Activated T-cell treated with anti-CD3 and anti-CD28 coated beads for 4 hours (primary cell): ENCODE data around the gene FBXO45.
"Not testable (repeated sequence)": the region's sequence is repeated elsewhere in the genome, so short reads cannot be mapped to it uniquely, and the experiment has no call there.

Source experiments
- DNase-seq: peaks from one replicate; pipeline ENCODE4 v3.0.0-alpha.2; 2020

The FBXO45 gene, protein sequence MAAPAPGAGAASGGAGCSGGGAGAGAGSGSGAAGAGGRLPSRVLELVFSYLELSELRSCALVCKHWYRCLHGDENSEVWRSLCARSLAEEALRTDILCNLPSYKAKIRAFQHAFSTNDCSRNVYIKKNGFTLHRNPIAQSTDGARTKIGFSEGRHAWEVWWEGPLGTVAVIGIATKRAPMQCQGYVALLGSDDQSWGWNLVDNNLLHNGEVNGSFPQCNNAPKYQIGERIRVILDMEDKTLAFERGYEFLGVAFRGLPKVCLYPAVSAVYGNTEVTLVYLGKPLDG

DNA sequence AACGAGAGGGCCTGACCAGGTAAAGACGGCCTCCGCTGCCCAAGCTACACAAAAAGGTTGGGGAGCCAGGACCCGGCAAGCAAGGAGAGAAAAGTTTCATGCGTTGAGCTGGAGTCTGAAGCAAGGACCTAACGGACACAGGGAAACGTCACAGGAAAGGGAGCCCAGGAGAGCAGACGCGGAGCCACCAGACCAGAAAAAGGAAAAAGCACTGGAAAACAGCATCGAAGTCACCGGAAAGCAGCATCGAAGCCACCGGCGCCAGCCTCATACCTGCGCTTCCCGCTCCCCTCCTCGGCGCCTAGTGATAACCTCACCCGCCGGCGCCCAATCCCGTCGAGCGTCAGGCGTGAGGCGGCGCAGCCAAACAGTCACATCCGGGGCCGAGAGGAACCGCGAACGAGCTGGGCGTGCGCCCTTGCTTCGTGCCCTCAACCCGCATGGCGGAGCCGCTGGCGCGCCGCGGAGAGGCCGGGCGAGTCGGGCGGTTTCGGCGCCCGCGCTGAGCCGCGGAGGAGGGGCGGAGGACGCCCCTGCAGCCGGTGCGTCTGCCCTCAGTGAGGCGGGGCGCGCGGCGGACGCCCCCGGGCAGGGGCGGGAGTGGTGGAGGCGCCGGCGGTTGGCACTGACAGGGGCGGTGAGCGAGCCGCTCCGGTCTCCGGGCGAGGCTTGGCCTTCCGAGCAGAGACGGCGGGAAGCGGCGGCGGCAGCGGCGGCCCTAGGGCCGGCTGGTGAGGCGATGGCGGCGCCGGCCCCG lies at the start of gene FBXO45, which contains the start of gene WDR53:
FBXO45 (plus strand) TSS at position 415 of the 757 bp plus-strand sequence; CDS start at position 740, 325 bp downstream.
WDR53 (minus strand) TSS at position 309 of the 757 bp plus-strand sequence. CDS start 7,079 bp downstream, outside the sequence.
- peak; percentile 88 for DNase-seq

DNA sequence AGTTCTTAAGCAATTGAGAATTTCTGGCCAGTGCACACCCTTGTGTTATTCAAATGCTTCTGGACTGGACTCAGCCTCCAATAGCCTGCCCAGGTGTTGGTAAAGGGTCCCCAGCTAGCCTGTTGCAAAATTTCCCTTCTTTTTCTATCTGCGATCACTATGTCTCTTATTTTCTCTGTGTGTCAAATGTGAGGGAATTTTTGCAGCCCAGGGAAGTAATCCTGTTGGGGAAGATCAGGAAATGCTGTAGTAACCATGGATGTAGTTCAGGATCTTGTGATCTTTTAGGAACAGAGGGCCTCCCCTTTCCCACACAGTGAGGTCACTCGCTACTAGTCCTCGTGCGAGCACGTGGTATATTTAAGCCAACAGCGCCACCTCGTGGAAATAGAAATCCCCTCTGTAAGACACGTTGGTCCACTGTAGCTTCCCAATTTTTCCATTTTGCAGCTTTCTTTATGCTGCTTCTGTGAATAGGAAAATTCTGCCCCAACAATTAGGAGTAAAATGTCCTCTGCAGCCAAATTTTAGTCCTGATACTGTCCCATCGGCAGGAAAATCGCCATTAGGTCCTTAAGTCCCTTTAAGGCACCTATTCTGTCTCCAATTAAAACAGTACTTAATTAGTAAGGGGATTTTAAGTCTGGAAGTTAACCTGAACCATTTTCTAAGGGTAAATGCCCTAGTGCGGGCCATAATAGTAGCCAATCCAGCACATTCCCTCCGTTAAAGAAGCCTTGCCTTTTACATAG lies 49.3 kb upstream of the FBXO45 start:
- DNase-seq, result peak; percentile 44

DNA sequence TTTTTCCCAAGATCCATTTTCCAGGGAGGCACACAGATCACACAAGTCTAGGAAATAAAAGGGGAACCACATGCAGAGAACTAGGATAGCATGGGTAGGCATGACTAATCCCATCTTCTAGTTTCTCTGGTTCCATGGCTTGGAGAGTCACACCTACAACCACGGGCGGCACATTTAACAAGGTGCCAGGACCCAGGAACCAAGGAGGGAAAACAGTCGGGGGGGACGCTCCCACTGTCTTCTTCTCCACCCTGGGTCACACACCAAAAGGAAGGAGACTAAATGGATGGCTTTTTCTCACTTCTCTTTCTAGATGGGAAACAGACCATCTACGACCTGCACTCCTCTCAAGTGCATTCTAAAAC lies 48.8 kb upstream of the FBXO45 start:
- DNase-seq, result no peak

DNA sequence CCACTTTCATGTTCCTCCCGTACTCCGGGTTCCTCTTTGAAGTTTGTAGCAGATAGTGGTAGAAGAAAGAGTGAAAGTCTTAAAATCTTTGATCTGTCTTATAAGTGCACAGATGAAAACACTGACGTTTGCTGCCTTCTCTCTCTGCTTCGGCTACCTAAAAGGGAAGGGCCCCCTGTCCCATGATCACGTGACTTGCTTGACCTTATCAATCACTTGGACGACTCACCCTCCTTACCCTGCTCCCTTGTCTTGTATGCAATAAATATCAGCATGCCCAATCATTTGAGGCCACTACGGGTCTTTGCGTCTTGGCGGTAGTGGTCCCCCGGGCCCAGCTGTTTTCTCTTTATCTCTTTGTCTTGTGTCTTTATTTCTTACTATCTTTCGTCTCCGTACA lies 47.2 kb upstream of the FBXO45 start:
- DNase-seq, result not testable (repeated sequence)

GRCh38 chr3:196523841-196524240 lies 44.6 kb upstream of the FBXO45 start:
- no peak for DNase-seq

- DNase-seq, result no peak
Observed at GRCh38 chr3:196524527-196524926, 43.9 kb upstream of the FBXO45 start.

- DNase-seq, result no peak
Observed at GRCh38 chr3:196525141-196525540, 43.3 kb upstream of the FBXO45 start.

DNA sequence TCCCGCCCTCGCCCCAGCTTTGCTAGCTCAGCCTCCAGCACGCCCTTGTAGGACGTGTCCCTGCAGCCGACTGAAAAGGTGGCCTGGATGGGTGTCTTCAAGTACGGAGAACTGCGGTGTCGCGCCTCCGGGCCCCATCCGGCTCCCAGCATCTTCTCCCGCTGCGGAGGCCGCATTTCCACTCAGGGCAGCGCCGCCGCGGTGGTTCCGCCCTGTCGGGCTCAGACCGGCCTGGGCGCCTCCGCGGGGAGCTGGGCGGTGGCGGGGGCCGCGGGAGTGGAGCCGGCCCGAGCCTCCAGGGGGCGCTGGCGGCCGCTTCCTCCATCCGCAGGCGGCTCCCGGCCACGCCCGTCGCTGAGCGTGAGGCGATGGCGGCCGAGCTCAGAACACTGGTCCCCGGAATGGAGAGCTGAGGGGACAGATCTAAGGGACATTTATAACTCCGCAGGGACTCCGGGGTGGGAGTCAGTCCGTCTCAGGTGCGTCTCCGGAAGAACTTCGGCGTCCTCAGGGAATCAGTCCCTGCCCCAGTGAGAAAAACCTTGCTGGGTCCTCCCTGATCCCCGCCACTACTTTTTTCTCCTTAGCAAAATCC lies 39.7 kb upstream of the FBXO45 start:
- DNase-seq, result peak; percentile 71

GRCh38 chr3:196531418-196531817 lies 37.0 kb upstream of the FBXO45 start:
- DNase-seq, result no peak

DNA sequence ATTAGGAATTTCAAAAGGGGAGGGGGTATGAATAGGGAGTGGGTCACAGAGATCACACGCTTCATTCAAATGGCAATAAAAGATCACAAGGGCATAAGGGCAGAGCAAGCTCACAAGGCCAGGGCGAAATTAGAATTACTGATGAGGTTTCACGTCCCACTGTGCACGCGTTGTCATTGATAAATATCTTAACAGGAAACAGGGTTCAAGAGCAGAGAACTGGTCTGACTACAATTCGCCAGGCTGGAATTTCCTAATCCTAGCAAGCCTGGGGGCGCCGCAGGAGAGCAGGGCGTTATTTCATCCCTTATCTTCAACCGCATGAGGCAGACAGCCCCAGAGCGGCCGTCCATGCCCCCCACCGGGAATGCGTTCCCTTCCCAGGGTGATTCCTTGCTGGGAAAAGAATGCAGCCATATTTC lies 35.2 kb upstream of the FBXO45 start:
- DNase-seq, result no peak

DNA sequence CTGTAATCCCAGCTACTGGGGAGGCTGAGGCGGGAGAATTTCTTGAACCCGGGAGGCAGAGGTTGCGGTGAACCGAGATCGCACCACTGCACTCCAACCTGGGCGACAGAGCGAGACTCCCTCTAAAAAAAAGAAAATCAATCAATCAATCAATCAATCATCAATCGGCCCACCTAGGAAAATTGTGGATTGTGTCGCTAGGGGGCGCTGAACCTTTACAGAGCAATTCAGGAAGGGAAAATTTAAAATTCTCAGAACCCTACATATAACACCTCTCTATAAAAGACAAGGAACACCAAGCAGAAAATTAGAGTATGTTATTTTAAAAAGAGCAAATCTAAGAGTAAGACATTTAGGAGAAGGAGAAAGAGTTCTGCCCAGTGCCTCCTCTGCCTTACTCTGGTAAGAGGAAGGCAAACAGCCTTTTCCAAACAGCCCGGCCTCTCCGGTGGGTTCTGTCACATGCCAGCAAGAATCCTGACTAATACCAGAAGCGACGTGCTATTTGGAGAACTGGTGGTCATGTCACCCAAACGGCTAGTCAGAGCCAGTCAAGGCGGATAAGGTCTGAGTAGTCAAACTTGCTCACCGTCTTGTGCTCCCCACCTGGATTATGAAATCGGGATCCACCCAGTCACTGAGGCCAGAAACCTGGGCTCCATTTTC lies 31.0 kb upstream of the FBXO45 start:
- peak; percentile 61 for DNase-seq

DNA sequence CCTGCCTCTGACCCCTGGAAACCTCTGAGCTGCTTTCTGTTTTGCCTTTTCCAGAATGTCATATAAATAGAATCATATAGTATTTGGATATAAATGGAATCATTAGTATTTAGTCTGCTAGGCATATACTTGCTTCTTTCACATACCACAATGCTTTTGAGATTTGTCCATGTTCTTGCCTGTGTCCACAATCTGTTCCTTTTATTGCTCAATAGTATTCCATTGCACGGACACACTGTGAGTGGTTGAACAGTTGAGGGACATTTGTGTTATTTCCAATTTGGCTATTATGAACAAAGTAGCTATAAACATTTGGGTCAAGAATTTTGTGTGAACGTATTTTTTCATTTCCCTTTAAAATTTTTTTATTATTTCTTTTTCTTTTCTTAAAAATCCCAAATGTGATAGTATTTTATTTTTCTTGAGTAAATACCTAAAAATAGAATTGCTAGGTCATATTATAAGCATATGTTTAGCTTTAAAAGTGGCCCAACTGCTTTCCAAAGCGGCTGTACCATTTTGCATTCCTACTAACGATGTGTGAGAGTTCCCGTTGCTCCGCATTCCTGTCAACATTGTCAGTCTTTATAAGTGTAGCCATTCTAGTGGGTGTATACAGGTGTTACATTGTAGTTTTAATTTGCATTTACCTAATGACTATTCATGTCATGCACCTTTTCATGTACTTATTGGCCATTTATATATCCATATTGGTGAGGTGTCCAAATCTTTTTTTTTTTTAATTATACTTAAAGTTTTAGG lies 26.6 kb upstream of the FBXO45 start:
- no peak for DNase-seq

DNA sequence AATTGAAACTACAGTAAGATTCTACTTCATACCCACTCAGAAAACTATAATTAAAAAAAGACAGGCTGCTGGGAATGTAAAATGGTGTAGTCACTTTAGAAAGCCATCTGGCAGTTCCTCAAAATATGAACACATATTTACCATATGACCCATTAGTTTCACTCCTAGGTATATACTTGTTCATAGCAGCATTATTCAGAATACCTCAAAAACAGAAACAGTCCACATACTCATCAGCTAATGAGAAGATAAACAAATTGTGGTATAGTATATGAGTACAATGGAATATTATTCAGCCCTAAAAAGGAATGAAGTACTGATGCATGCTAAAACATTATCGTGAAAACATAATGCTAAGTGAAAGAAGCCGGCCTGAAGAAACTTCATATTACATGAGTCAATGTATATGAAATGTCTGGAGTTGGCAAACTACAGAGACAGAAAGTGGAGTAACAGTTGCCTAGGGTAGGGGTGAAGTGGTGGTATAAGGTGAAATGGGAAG lies 23.9 kb upstream of the FBXO45 start:
- DNase-seq, result no peak

DNA sequence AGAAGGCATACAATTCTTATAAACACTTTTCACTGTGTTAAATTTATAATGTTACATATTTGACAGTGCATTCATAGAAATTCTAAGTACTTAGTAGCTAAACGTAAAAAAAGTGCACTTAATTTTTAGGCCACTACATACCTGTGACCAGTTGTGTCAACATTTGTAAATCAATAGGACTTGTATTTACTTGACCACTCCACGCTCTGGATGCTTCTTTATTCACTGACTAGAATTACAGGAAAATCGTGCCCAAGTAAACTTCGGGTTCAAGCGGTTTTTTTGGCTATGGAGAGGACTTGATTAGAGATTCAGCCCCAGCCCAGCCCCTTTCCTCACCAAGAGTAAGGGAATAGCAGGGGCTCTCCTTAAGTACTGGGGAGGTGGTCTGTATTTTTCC lies 21.9 kb upstream of the FBXO45 start:
- DNase-seq, result no peak

GRCh38 chr3:196547067-196547466 lies 21.4 kb upstream of the FBXO45 start:
- DNase-seq, result no peak

GRCh38 chr3:196549312-196549711 lies 19.1 kb upstream of the FBXO45 start:
- not testable (repeated sequence) for DNase-seq

GRCh38 chr3:196550172-196550571 lies 18.3 kb upstream of the FBXO45 start:
- not testable (repeated sequence) for DNase-seq

DNA sequence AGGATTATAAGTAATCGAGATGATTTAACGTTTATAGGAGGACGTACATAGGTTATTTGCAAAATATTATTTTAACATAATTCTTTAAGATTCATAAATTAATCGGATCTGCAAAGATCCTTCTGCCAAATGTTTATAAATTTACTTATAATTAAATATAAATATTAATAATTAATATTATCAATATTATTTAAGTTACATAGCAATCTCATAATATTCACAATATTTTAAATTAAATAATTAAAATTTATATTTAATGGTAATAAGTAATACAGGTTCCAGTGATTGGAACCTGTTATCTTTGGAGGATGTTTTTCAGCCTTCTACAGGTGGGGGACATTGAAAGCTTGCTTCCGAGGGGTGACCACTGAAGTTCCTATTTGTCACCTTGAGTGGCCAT lies 16.2 kb upstream of the FBXO45 start:
- DNase-seq, result no peak

DNA sequence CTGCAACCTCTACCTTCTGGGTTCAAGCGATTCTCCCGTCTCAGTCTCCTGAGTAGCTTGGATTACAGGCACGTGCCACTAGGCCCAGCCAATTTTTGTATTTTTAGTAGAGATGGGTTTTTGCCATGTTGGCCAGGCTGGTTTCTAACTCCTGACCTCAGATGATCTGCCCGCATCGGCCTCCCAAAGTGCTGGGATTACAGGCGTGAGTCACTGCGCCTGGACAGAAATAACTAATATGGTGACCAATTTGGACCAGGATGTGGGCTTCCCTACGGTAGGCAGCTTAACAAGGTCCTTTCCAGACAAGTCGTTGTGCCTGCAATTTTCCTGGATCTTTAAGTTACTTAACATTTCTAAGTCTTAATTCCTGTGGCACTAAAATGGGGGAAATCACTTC lies 14.9 kb upstream of the FBXO45 start:
- DNase-seq, result no peak

GRCh38 chr3:196554205-196554604 lies 14.3 kb upstream of the FBXO45 start:
- no peak for DNase-seq

- no peak for DNase-seq
Observed at GRCh38 chr3:196555295-196555694, 13.2 kb upstream of the FBXO45 start.

DNA sequence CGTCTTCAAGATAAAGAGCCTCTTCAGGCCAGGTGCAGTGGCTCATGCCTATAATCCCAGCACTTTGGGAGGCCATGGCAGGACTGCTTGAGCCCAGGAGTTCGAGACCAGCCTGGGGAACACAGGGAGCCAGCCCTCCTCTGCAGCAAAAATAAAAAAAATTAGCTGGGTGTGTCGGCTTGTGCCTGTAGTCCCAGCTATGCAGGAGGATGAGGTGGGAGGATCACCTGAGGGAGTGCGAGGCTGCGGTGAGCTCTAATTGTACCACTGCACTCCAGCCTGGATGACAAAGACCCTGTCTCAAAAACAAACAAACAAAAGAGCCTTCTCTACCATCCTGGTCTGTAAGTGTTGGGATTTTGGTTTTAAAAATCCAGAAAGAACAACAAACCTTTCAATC lies 11.2 kb upstream of the FBXO45 start:
- DNase-seq, result no peak
